Kidney (tissue), 14 donors: Measurements from ENCODE around the gene SCMH1. TPM values are rescaled to one million over a fixed set of nuclear protein-coding genes. Genes with fewer than 3 reads are reported as not detected.

ENCODE experiments used
- DNase-seq, 5 donors: peaks; one replicate each; pipeline ENCODE4 v3.0.0-alpha.2; 2013 to 2020
- FAIRE-seq: peaks from 2 replicates; lab custom pipeline; 2012; peaks lifted over from hg19 to GRCh38; lab: Jason Lieb, UNC
- H3K27ac ChIP-seq, 2 donors: one replicate each; pipeline ENCODE4 v1.7.0; 2013; ENCODE audit warnings: low read depth in 2 of 2, low read length in 2 of 2, inconsistent platforms in 1 of 2
- H3K27me3 ChIP-seq: one replicate; pipeline ENCODE4 v1.7.1; 2013; ENCODE audit warnings: low read length, inconsistent platforms; ENCODE audit not compliant: control insufficient read depth, insufficient read depth
- H3K36me3 ChIP-seq, 3 donors: one replicate each; pipeline versions ENCODE4 v1.7.0 to v1.7.1; 2013; ENCODE audit warnings: low read length in 3 of 3, control low read depth in 1 of 3, inconsistent platforms in 1 of 3; ENCODE audit not compliant: insufficient read depth in 3 of 3, control insufficient read depth in 2 of 3
- H3K4me1 ChIP-seq, 3 donors: one replicate each; pipeline versions ENCODE4 v1.7.0 to v1.7.1; 2013; ENCODE audit warnings: low read length in 3 of 3, inconsistent platforms in 1 of 3, low read depth in 1 of 3; ENCODE audit not compliant: control insufficient read depth in 2 of 3, insufficient read depth in 2 of 3
- H3K4me3 ChIP-seq, 3 donors: one replicate each; pipeline versions ENCODE4 v1.7.0 to v1.8.1; 2013; ENCODE audit warnings: low read length in 3 of 3, control low read depth in 1 of 3, inconsistent platforms in 1 of 3
- H3K9ac ChIP-seq, 3 donors: one replicate each; pipeline versions ENCODE4 v1.7.0 to v1.7.1; 2013; ENCODE audit warnings: low read length in 3 of 3, control low read depth in 1 of 3, inconsistent platforms in 1 of 3
- H3K9me3 ChIP-seq, 3 donors: one replicate each; pipeline versions ENCODE4 v1.7.0 to v1.7.1; 2013; ENCODE audit warnings: low read length in 3 of 3, control low read depth in 1 of 3, inconsistent platforms in 1 of 3; ENCODE audit not compliant: control insufficient read depth in 2 of 3, insufficient read depth in 1 of 3
- CTCF ChIP-seq: IDR thresholded peaks from 3 replicates; pipeline ENCODE4 v1.5.1; 2012; ENCODE audit warnings: mild to moderate bottlenecking, moderate library complexity, borderline replicate concordance; ENCODE audit not compliant: insufficient read depth; ENCODE audit errors: extremely low read depth
- intact Hi-C: fragments of 100-400 bp; cut with DNase I; formaldehyde crosslinking; loops from one replicate; pipeline ENCODE4 v1.11.1; 2022
- polyA plus RNA-seq: library from polyadenylated mRNA; stranded (reverse); fragments of 350-450 nt; fragmentation: Illumina TruSeq; extraction: RNeasy Lipid Tissue Mini Kit (QIAGEN cat#74804); gene quantifications from one replicate; pipeline ENCODE4 v1.2.3, GENCODE V29; 2014; ENCODE audit warnings: low read depth, low replicate concordance; ENCODE audit not compliant: insufficient read depth
- total RNA-seq: library from RNA; stranded (reverse); fragmentation: NEBNext Ultra II Directional; extraction: Animal tissue kit (Norgen Biotek cat#: 25700); gene quantifications from one replicate; pipeline ENCODE4 v1.2.1, GENCODE V29; 2021
- donor health status: control.
- donor health status: control.
- donor health status: control.
- donor health status: control.
- donor health status: control.
- donor health status: DM: yes; HTN: yes; CAD: no.
- donor health status: Normal renal cell carcinoma (clear cell type).

SCMH1 gene
- total and polyA plus RNA-seq, 2 donors from 2014 or later: 26.4 to 58.3 TPM

DNA sequence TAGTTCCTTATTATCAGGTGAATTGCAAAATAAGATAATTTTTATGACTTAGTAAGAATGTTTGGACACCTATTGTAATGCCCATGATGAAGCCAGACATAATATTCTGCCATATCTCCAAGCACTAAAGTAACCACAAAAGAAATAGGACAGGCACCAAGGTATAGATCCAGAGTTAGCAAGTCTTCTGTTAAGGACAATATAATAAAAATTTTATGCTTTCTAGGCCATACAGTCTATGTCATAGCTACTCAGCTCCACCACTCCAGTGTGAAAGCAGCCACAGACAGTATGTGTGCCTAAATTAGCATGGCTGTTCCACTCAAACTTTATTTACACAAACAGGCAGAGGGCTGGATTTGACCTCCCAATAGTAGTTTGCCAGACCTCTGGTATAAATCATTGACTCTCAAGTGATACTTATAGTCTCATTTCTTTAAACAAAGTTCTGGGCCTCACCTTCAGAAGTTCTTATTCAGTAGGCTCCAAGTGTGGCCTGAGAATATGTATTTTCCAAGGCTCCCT is 88.3 kb downstream of the SCMH1 start:
- Histone ChIP-seq H3K9ac (no peak overlapping the region), H3K27me3 (no peaks in the 10 kb centered on the region), H3K36me3 (peaks cover 0 to 3% (median 0%) of the 10 kb centered on the region in 3 donors), H3K4me1 (peaks cover 0 to 33% (median 9%) of the 10 kb centered on the region in 3 donors), H3K4me3 (no peak overlapping the region), H3K9me3 (no peaks in the 10 kb centered on the region), H3K27ac (peak overlapping the region in 1 of 2 donors; percentile 56)
- no peak for DNase-seq
- intact Hi-C loops: no loop called here
- no peak for TF ChIP-seq CTCF
- no peak for FAIRE-seq

- Histone ChIP-seq H3K9ac (no peak overlapping the region), H3K4me3 (no peak overlapping the region), H3K9me3 (no peaks in the 10 kb centered on the region), H3K27me3 (no peaks in the 10 kb centered on the region), H3K27ac (peak overlapping the region; percentile 77 to 82), H3K4me1 (peaks cover 0 to 33% (median 9%) of the 10 kb centered on the region in 3 donors), H3K36me3 (peaks cover 0 to 3% (median 0%) of the 10 kb centered on the region in 3 donors)
- intact Hi-C loops: no loop called here
- TF ChIP-seq CTCF: no peak
- peak; percentile 98 for FAIRE-seq
- peak in 1 of 5 donors; percentile 27 for DNase-seq
Measured at GRCh38 chr1:41152622-41153044, 89.5 kb downstream of the SCMH1 start.

- no peak overlapping the region for H3K9ac ChIP-seq
- peak overlapping the region; percentile 77 to 82 for H3K27ac ChIP-seq
- FAIRE-seq (no peak), DNase-seq (no peak)
- H3K9me3 ChIP-seq: no peaks in the 10 kb centered on the region
- H3K4me1 ChIP-seq: peaks cover 0 to 33% (median 9%) of the 10 kb centered on the region in 3 donors
- no peaks in the 10 kb centered on the region for H3K27me3 ChIP-seq
- no peak overlapping the region for H3K4me3 ChIP-seq
- intact Hi-C loops: no loop called here
- peaks cover 0 to 3% (median 0%) of the 10 kb centered on the region in 3 donors for H3K36me3 ChIP-seq
- TF ChIP-seq CTCF: no peak
Measured at GRCh38 chr1:41151846-41152245, 90.3 kb downstream of the SCMH1 start.
